ENCODE results near the gene ZMYM3.

DNA sequence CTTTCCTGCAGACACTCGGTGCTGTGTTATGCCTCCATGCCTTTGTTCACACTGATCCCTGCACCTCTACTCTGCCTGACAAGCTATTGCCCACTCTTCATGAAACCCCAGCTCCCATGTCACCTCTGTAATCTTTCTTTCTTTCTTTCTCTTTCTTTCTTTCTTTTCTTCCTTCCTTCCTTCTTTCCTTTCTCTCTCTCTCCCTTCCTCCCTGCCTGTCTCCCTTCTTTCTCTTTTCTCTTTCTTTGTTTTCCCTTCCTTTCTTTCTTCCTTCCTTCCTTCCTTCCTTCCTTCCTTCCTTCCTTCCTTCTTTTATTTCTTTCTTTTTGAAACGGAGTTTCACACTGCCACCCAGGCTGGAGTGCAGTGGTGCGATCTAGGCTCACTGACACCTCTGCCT, 18.5 kb downstream of the ZMYM3 start:
- TF ChIP-seq, protein P1, sequence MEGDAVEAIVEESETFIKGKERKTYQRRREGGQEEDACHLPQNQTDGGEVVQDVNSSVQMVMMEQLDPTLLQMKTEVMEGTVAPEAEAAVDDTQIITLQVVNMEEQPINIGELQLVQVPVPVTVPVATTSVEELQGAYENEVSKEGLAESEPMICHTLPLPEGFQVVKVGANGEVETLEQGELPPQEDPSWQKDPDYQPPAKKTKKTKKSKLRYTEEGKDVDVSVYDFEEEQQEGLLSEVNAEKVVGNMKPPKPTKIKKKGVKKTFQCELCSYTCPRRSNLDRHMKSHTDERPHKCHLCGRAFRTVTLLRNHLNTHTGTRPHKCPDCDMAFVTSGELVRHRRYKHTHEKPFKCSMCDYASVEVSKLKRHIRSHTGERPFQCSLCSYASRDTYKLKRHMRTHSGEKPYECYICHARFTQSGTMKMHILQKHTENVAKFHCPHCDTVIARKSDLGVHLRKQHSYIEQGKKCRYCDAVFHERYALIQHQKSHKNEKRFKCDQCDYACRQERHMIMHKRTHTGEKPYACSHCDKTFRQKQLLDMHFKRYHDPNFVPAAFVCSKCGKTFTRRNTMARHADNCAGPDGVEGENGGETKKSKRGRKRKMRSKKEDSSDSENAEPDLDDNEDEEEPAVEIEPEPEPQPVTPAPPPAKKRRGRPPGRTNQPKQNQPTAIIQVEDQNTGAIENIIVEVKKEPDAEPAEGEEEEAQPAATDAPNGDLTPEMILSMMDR (IDR thresholded peaks at IDR 0.05 in 2 of 3, conservative IDR thresholded peaks at IDR 0.05 in 1 of 3; ENCODE audit: borderline replicate concordance in 1 of 3, insufficient read depth in 1 of 3, low read depth in 2 of 3, low read length in 2 of 3), result no peak
- TF ChIP-seq REST (IDR thresholded peaks at IDR 0.05; ENCODE audit: low read depth) (no peak), EZH2phosphoT487 (IDR thresholded peaks at IDR 0.05; ENCODE audit: borderline replicate concordance) (no peak), SP1 (IDR thresholded peaks at IDR 0.05; ENCODE audit: low read depth) (no peak), FOSL1 (IDR thresholded peaks at IDR 0.05; ENCODE audit: low read depth) (no peak), SRF (IDR thresholded peaks at IDR 0.05; ENCODE audit: low read depth) (no peak), EZH2 (IDR thresholded peaks at IDR 0.05) (no peak), MAX (IDR thresholded peaks at IDR 0.05) (no peak), ZNF274 (IDR thresholded peaks at IDR 0.05; ENCODE audit: low read depth, low read length) (no peak), POLR2AphosphoS5 (IDR thresholded peaks at IDR 0.05; ENCODE audit: low read depth, low read length) (no peak), EGR1 (IDR thresholded peaks at IDR 0.05; ENCODE audit: low read depth) (no peak), TCF7L2 (IDR thresholded peaks at IDR 0.05; ENCODE audit: borderline replicate concordance, extremely low read depth, insufficient read depth, insufficient read length) (no peak), POLR2A (IDR thresholded peaks at IDR 0.05; ENCODE audit: borderline replicate concordance, extremely low read depth, insufficient read depth, insufficient read length) (no peak)

Data from HCT116 (cell line).